DMS53 (cell line): ENCODE results near the gene UBAC1.

ENCODE experiments used
- DNase-seq: peaks from one replicate; lab custom pipeline; 2025; lab: John Stamatoyannopoulos, UW

Gene UBAC1, protein sequence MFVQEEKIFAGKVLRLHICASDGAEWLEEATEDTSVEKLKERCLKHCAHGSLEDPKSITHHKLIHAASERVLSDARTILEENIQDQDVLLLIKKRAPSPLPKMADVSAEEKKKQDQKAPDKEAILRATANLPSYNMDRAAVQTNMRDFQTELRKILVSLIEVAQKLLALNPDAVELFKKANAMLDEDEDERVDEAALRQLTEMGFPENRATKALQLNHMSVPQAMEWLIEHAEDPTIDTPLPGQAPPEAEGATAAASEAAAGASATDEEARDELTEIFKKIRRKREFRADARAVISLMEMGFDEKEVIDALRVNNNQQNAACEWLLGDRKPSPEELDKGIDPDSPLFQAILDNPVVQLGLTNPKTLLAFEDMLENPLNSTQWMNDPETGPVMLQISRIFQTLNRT

DNA sequence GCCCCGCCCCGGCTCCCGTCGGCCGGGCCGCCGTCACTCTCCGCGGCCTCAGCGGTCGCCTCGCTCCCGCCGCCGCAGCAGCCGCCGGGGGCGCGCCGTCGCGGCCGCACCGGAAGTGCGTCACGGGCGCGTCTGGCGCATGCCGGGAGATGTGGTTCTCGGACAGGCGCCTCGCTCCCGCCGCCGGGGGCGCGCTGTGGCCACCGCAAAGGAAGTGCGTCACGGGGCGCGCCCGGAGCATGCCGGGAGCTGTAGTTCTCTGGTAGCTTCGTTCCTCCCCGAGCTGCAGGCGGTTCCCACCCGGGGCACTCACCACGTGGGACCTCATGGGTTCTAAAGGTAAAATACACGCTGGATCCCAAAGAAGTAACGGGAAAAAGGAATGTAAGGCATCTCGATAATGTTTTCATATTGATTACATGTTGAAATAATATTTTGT, at the start of gene UBAC1:
Gene UBAC1, minus strand, starts transcription at position 97 of the 439 bp plus-strand sequence. CDS start 211 bp downstream, outside the sequence.
- DNase-seq = peak; percentile 99

DNA sequence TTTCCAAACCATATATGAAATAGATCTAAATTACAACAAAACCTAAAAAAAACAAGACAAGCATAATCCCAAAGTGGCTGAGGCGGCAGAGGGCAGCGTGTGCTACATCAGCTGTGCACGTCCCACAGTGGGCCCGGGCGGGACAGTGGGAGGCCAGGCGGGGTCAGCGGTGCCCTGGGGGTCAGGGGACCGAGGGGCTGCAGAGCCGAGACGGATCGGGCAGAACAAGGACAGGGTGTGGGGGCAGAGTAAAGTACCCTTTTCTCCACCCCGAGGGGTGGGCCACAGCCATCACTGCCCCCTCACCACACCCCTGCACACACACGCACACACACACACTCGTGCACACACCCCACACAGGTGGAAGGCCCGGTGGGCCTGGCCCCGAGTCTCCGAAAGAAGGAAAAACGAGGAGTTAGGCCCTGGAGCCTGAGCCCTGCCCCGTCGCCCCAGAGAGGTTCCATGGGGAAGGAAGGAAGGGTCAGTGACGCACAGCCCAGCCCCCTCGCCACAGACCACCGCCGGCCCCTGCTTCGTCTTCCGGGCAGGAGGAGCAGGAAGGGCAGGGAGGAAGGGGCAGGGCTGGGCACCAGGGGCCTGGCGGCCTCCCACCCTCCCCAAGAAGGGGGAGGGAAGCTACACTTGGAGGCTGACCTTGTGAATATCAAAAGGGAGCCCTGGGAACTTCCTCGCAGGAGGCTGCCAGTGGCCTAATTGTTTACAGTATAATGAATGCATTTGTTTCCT, 49.6 kb upstream of the UBAC1 start:
- no peak for DNase-seq

DNA sequence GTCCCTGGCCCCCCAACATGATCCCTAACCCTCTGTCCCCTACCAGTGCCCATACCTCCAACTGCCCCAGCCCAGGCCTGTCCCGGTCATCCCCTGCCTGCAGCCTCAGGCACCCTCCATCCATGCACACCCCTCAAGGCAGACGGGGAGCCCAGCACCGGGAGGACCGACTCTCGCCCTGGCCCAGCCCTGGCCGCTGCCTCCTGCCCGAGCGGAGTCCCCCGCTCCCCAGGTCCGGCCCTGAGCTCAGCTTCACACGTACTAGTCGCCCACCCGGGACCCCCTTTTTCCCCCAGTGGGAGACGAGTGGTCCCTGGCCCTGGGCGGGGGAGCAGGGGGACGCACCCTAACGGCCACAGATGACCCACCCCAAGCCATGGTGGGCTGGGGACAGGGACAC, 49.0 kb upstream of the UBAC1 start:
- DNase-seq = no peak

DNA sequence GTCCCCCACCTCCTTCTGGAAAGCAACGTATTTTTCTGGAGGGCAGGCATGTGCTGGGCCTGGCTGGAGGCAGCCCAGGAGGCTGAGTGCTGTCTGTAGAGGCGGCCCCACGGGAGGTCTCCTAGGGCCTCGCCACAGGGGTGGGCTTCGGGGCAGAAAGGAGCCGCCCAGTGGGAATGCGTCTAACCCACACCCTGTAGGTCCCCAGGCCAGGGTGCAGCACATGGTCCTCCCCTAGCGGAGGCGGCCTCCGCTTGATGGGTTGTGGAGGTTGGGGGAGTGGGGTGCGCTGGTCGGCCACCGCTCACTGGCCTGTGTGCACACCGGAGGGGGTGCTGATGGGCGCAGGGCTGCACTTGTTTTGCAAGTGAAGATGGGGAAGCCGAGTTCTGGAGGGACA, 48.3 kb upstream of the UBAC1 start:
- DNase-seq = no peak

DNA sequence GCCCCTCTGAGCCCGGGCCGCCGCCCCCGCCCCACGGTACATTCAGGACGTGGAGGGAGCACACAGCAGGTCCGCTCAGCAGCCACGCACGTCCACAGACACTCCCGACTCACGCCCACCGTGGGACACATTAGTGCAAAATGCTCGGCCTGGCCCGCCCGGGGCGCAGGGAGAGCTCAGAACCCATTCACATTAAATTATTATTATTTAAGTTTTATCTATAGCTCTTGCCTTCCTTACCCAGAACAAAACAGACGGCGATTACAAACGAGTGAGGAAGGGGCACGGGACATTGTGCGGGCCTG, 47.5 kb upstream of the UBAC1 start:
- DNase-seq = no peak

DNA sequence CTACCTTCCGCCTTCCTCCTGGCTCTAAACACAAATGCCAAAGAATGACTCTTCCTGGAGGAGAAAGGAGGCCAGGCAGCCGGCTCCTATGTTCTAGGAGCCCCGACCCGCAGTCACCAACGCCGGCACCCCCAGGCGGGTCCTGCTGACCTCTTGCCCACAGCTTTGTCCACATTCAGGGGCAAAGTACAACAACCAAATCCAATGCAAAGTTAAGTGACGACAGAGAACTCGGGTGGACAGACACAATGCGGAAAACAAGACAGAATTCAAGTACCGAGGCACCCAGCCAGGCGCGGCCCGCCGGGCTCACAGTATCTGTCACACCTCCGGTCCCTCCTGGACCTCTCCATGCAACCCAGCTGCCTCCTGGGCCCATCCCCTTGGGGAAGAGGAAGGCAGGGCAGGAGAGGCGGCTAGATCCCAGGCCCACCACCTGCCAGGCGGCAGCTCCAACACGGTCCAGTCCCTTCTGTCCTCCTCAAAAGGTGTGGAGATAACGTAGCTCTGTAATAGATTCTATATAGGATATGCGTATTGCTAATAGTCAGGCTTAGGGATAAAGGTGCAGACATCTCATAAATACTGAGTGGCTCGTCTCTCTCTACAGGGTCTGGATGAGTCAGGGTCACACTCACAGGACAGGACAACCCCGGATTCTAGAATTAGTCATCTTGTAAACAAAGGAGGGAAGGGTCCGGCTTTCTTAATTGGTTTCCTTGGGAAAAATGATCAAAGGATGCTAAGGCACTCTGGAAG, 46.9 kb upstream of the UBAC1 start:
- DNase-seq = peak; percentile 23

DNA sequence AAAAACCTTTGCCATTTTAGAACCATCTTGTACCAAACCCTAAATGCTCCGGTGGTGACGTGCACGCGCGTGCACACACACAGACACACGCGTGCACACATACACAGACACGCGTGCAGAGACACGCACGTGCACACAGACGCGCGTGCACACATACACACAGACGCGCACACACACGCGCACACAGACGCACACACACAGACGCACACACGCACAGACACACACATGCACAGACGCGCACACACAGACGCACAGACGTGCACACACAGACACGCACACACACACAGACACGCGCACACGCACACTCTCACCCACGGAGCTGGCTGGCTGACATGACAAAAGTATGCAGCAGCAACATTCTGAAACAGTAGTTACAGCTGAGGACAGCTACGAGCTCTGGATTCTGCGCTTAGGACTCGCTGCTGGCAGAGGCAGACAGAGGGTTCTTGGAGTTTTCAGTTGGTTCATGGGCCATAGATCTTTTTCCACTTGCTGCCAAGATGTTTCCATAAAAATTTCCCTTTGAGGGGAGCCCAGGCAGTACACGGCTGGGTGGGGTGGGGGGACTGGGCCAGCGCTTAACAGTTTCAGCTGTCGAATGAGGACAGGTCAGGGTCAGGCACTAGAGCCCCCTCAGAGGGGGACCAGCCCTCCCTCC, 46.2 kb upstream of the UBAC1 start:
- DNase-seq = no peak

DNA sequence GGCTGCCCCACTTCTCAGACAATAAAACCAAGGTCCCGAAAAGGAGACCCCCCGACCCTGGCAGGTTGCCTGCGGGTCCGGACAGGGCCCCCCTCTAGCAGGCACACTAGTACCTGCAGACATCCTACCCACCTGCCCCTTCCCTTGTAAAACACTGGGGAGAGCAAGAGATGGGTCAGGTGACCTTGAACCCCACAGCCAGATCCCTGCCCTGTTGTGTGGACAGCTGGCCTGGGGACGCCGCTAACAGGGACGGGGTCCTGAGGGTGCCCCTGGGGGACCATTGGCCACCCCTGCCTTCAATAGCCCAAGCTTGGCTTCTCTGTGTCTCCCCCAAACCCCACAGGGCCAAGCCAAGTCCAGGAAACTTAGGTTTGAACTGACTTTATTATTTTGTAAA, 45.0 kb upstream of the UBAC1 start:
- DNase-seq = no peak

DNA sequence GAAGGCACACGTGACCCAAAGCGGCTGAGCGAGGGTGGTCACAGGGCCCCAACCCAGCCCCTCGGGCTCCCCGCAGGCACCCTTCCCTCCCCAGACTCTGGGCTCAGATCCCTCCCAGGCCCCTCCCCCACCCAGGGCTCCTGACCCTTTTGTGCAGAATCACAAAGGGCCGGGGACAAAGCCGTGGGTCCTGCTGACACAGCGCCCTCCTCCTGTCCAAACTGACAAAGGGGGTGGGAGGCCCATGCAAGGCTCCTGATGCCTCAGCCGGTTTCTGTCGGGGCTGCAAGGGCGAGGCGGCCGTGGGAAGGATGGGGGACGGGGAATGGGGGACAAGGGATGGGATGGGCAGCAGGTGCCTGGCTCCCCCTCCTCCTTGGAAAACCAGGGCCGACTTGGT, 43.5 kb upstream of the UBAC1 start:
- no peak for DNase-seq

DNA sequence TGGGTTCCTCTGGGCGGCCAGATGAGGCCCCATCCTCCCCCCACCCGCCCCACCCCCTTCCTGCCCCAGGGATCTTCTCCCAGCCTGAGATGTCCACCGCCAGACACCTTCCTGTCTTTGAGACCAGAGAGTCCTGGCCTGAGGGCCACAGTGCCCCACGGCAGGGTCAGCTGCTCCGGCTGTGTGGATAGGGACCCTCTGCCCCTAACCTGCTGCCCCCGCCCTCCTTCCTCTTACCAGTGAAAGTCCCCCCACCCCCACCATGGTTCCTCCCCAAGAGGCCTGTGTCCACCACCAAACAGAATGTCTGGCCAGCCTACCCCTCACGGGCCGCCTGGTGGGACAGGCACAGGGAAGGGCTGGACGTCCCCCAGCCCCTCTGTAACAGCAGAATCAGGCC, 43.0 kb upstream of the UBAC1 start:
- DNase-seq = no peak

DNA sequence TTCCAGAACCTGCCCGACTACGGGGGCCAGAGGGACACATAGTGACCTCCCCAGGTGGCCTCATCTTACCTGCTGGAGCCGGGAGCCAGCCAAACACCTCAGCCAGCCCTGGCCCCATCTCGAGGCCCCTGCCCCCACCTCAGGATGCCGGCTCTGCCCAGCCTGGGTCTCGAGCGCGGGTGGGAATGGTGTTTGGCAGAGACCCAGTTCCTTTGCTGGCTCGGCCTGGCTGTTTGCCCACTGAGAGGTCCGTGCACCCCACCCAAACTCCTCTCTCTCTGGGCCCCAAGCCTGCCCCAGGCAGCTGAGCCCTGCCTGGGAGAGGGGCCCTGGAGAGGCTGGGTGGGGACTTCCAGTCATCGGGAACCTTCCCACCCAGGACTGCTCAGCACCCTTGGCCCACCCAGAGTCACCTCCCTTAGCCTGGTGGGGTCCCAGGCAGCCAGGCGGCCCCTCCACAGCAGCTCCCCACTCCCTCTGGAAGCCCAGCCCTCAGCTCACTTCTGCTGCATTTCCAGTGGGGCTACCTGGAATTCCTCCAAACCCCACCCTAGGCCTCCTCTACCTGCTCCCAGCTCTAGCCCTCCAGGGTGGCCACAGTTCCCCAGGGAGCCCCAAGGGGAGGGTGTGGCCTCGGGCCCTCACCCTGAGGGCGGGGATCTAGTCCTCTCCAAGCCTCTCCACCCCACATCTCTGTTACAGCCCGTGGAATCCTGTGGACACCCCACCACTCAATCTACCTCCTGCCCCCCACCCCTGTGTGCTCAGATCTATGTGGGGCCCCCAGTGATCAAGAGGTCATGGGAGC, 42.4 kb upstream of the UBAC1 start:
- no peak for DNase-seq

DNA sequence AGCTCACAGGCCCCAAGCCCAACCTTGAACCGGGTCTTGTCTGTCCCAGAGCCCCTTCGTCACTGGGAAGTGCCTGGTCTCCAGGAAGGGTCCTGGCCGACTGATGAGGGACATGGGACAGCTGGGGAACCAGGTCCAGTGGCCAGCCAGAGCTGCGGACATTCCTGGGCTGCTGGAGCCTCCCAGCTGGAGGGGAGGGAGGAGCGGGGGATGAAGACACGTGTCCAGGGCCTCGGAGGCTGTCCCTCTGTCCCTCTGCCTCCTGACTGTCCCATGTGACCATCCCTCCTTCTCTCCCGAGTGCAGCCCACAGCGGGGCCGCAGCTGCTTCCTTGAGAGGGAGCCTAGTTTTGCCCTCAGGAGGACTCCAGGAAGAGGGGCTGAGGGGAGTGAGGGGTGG, 41.7 kb upstream of the UBAC1 start:
- no peak for DNase-seq

DNA sequence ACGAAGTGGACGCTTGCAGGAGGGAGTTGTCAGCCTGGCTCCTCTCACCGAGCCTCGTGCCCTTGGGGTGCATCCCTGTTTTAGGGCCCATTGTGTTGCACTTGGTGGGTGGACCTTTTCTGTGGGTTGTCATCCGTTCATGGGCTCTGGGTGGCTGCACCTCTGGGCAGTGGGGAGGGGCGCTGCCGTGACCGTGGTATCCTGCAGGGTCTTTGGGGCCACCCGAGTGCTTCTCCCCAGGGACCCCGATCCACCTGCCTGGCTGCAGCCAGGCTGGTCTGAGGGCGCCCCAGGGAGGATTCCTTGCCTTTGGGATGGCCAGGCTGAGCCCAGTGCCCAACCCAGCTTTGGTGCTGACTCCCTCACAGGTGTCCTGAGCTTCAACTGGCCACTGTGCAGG, 41.0 kb upstream of the UBAC1 start:
- DNase-seq = no peak

DNA sequence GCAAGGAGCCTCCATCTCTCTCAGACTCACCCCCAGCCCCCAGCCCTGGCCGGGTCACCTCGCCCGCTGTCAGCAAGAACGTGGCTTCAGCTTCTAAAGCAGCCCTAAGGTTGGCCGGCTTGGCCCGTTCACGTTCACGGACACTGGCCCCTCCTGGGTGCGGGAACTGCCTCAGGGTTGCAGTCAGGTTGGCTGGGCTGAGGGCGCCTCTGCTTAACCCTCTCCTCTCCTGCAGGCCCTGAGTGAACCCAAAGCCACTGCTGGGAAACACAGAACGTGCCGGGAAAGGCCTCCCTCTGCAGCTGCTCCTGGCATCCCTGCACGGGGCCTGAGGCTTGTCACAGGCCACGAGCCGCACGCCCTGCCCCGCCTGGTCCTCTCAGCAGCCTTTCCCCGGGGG, 40.1 kb upstream of the UBAC1 start:
- peak; percentile 28 for DNase-seq

DNA sequence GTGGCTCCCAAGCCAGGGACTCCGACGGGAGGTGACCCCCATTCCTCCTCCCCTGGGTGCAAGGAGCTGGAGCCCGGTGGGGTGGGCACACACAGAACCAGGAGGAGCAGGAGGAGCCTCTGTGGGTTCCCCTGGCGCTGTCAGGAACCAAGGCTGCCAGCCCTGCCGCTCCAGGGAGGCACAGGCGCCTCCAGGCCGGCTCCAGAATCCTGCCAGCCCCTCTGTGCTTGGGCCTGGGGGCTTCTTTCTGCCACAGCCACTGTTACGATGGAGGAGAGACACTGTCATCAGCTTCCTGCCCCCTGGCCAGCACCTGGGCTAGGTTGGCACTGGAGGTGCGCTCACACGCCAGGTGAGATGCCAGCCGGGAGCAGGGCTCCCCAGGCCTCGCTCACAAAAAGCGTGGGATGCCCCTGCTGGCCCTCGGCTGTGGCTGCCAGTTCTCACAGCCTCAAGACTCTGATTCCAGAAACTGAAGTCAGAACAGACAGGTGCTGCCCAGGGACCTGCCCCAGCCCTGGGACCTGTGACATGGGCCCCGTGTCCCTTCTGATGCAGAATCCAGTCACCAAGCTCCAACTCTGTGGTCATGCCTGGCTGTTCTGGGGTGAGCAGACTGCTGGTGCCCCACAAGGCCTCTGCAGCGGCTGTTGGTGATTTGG, 37.4 kb upstream of the UBAC1 start:
- no peak for DNase-seq

DNA sequence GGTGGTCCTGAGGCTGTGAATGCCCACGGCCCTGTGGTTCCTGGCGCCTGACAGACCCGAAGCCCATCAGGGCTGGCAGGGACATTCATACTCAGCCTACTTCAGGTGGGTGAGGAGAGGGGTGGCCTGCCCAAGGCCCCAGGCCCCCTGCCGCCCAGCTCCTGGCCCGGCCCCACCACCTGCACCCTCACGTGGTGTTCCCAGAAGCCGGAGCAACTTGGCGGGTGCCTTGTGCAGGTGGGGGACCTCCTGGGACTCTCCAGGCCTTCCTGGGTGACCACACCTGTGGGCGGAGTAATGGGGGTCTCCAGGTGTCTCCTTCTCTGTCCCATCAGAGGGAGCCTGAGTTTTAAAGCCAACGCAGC, 36.8 kb upstream of the UBAC1 start:
- DNase-seq = no peak

DNA sequence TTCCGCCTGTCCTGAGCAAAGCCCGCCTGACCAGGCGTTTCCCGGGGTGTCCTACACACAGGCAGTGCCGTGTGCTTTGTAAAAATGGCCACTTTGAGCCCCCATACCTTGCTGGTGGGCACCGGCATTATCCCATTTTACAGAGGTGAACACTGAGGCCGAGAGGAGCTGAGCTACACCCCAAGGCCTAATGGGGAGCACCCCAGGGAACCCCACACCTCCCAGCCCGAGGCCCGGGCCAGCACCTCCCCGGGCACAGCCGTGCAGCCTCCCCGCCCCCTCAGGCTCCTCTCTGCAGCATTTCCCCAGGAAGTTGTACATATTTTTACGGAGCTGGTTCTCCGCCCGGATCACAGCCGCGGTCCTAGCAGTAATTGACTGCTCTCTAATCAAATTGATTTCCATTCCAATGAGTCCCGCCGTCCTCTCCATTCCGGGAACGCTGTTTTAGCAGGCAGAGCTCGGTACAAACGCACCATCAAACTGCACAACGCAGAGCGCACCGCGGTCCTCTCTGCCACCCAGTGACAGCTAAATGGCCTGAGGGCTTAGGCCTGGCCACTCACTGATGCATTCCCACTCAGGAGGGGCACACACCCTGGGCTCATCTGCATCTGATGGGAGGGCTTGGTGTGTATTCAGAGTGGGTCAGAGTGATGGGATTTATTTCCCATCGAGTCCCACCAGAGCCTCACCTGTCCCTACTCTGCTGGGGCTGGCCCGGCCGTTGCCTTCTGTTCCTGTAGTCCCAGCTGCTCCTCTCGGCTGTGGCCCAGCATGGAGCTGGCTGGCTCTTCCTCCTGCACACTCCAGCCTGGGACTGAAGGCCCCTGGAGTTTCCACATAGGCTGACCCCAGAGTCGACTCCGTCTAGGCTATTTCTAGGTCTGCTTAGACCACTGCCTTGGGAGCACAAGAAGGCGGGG, 36.2 kb upstream of the UBAC1 start:
- no peak for DNase-seq

DNA sequence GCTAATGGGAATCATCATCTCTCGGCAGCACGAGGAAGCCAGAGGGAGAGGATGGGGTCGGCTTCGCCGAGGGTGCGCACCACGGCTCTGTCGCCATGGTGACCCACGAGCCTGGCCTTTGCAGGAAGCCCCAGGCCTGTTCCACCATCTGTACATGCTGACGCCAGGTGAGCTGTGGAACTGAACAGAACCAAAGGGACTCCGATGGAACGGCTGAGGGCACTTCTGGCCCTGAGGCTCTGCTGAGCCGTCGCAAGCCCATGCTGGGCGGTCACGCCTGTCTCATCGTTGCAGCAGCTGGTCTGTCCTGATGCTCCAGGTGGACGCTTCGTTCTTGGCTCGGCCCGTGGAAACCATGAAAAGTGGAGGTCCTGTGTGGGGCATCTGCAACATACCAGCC, 34.6 kb upstream of the UBAC1 start:
- peak; percentile 16 for DNase-seq

DNA sequence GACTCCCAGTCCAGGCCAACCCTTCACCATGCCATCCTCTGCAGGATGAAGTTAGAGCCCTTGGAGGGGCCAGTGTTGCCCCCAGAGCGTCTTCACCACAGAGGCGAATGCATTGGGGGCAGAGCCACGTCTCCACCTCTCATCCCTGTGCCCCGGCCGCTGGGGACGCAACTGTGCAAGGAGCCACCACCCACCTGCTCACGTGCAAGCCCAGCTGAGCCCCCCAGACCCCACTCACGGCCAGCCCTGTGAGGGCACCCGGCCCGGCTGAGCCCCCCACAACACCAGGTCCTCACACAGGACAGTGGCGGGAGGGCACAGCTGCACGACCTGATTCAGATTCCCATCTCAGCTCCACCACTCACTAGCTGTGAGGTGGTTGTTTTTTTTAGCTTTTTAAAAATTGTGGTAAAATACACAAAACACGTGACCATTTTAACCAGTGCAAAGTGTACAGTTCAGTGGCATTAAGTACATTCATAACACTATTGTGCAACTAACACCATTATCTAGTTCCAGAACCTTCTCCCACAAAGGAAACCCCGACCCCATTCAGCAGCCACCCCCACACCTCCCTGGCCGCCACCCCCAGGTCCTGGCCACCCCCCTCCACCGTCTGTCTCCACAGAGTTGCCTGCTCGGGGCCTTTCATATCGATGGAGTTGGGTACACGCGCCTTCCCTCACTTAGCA, 33.5 kb upstream of the UBAC1 start:
- DNase-seq = no peak
